HS-27A (cell line): Measurements from ENCODE around the gene PTPRU.

Experiments used
- DNase-seq: peaks from one replicate; pipeline ENCODE4 v3.0.0-alpha.2; 2012; ENCODE audit warnings: low read depth, missing footprints

Gene PTPRU

DNA sequence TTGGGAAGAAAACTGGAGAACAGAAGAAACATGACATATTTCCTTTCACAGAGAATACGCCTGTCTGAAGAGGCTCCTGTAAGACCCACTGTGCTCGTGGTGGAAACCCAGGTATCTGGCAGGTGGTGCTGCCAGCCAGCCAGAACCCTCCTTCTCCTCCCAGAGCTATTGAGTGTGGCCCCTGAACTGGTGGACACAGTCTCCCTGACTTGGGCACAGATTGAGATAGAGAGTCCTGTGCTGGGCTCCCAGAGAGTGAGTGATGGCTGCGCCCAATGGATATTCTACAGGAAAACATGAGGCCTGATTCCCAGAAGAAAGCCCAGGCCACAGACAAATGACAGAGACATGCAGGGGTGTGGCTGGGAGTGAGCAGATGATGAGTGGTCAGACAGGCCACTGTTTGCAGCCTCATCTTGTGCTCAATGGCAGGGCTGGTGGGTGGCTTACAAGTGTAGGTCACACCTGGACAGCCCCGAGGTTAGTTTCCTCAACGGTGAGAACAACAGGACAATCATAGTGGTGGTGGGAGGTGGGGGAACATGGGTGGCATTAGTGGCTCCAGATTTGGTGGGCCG, 127.9 kb downstream of the PTPRU start:
- DNase-seq, result no peak

DNA sequence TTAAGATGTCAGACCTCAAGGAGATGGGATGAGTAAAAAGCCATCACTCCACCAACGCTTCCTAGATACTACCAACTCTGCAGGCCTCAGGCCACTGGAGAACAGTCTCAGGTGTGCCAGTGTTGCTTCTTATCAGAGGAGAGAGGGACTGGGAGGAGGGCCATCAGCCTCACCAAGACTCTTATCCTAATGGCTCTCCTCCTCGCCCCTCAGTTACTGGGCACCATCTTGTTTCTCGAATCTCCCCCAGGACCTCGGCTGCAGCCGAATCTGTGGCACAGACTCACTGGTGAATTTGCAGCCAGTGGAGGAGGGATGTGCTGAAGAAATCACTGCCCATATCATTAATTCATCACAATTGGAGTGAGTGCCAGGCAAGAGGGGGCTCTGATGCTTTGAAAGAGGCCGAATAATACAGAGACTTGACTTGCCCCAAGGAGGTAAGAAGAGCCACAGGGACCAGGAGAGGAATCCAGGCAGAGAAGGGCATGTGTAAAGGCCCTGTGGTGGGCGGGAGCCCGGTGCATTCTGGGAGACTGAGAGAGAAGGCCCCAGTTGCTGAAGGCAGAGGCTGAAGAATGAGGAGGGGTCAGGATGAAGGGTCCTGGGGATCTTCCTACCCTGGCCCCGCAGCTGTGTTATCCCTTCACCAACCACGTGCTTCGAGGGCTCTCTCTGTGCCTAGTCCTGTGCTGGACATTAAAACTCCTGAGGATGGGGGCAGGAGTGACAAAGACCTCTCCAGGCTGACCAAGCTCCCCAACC, 129.8 kb downstream of the PTPRU start:
- no peak for DNase-seq

DNA sequence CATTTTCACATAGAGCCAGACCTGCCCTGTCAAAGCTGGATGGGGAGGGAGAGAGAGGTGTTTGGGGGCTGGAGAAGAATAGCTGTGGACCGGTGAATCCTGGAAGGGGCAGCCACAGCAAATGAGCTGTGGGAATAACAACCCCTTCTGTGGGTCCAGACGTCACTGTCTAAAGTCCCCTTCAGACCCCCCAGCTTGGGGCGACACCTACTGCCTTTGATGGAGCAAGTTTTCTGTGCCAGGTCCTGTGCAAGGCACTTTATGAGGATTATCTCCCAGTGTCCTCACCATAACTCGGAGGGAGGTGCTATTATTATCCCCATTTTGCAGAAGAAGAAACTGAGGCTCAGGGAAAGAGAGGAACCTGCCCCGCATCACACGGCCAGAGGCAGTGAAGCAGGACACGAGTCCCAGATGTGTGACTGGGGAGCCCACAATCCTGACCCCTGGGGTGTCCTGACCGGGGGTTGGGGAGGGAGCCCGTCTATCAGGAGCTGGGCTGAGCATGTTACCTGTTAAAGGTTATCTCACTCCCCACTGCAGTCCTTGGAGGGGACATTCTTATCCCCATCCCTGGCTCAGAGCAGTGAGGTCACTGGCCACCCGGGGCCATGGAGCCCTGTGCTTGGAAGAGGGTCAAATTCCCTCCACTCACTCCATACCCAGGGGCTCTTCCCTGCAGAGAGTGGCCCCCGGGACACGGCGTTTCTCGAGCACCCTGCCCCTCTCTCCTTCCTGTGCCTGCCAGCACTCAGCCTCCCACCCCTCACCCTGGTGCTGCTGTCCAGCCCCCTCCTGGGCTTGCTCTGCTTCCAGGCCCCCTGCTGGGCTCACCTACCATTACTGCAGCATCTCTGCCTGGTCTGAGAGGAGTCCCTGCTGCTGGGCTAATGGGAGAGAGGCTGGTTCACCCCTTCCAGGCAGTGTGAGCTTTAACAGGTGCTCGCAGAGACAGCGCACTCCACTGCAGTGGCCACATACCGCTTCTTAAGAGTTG, 132.9 kb downstream of the PTPRU start:
- DNase-seq, result no peak

DNA sequence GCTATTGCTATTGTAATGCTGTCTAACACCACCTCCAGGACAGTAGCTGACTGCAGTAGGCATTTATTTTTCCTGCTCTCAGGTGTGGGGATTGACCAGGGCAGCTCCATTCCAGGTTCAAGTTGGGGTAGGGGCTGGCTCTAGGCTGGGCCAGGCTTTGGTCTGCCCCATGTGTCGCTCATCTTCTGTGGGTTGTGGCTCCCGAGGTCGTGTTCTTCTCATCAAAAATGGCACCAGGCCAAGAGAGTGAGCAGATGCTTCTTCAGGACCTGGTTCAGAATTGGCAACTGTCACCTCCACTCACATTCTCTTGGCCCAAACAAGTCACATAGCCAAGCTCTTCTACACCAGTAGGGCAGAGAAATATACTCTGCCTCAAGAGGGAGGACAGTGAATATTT, 133.7 kb downstream of the PTPRU start:
- DNase-seq, result no peak

DNA sequence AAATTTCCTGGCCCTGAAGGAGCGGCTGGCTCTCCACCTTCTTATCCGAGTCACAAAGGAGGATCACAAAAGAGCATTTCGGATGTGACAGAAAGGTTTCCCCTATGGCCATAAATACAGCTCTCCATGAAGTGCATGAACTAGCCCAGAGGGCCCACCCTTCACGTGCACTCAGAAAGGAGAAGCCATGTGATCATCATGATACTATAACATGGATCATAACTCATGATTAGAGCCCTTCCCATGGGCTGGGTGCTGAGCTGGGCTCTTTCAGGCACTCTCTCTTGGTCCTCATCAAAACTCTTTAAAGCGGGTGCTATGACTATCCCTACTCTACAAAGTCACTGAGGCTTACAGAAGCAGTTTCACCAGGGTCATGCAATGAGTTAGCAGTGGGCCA, 135.0 kb downstream of the PTPRU start:
- DNase-seq, result no peak

DNA sequence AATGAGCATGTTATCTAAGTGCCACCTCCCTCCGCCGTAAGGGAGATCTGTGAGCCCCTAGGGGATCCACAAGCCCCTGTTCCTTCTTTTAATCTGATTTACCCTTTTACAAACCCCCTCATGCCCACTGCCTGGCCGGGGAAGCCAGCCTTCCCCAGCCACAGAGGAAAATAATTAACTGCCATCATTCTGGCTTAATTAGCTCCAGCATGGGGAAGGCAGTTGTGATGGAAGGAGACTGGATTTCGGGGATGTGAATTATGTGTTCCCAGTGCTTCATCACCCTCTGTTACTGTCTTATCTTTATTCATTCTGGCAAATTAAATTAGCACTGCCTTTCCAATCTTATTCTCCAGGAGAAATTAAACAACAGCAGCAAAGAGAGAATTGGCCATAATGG, 135.8 kb downstream of the PTPRU start:
- DNase-seq, result no peak
